ENCODE results near the gene FNDC3B.

Gene FNDC3B

GRCh38 chr3:172324611-172325203 lies 285.3 kb downstream of the FNDC3B start:
- no peak for DNase-seq (ENCODE audit: low read depth in 4 of 4, low spot score in 1 of 4)

- no peak for DNase-seq (ENCODE audit: low read depth in 4 of 4, low spot score in 1 of 4)
Observed at GRCh38 chr3:172325461-172325860, 286.1 kb downstream of the FNDC3B start.

GRCh38 chr3:172326993-172327392 lies 287.6 kb downstream of the FNDC3B start:
- no peak for DNase-seq (ENCODE audit: low read depth in 4 of 4, low spot score in 1 of 4)

GRCh38 chr3:172328282-172328681 lies 288.9 kb downstream of the FNDC3B start:
- DNase-seq (ENCODE audit: low read depth in 4 of 4, low spot score in 1 of 4) = no peak

GRCh38 chr3:172329070-172329469 lies 289.7 kb downstream of the FNDC3B start:
- no peak for DNase-seq (ENCODE audit: low read depth in 4 of 4, low spot score in 1 of 4)

GRCh38 chr3:172330413-172330812 lies 291.0 kb downstream of the FNDC3B start:
- no peak for DNase-seq (ENCODE audit: low read depth in 4 of 4, low spot score in 1 of 4)

GRCh38 chr3:172332256-172333041 lies 293.1 kb downstream of the FNDC3B start:
- DNase-seq (ENCODE audit: low read depth in 4 of 4, low spot score in 1 of 4) = peak; percentile 15 to 22 (median 18)

- DNase-seq (ENCODE audit: low read depth in 4 of 4, low spot score in 1 of 4) = no peak
Observed at GRCh38 chr3:172333042-172333377, 293.6 kb downstream of the FNDC3B start.

- DNase-seq (ENCODE audit: low read depth in 4 of 4, low spot score in 1 of 4) = no peak
Observed at GRCh38 chr3:172333692-172334457, 294.5 kb downstream of the FNDC3B start.

GRCh38 chr3:172334671-172335207 lies 295.4 kb downstream of the FNDC3B start:
- DNase-seq (ENCODE audit: low read depth in 4 of 4, low spot score in 1 of 4) = no peak

- no peak for DNase-seq (ENCODE audit: low read depth in 4 of 4, low spot score in 1 of 4)
Observed at GRCh38 chr3:172339892-172340291, 300.5 kb downstream of the FNDC3B start.

- DNase-seq (ENCODE audit: low read depth in 4 of 4, low spot score in 1 of 4) = no peak
Observed at GRCh38 chr3:172340583-172340982, 301.2 kb downstream of the FNDC3B start.

GRCh38 chr3:172341482-172342059 lies 302.2 kb downstream of the FNDC3B start:
- DNase-seq (ENCODE audit: low read depth in 4 of 4, low spot score in 1 of 4) = no peak

- no peak for DNase-seq (ENCODE audit: low read depth in 4 of 4, low spot score in 1 of 4)
Observed at GRCh38 chr3:172342097-172342659, 302.8 kb downstream of the FNDC3B start.

GRCh38 chr3:172343117-172343516 lies 303.7 kb downstream of the FNDC3B start:
- no peak for DNase-seq (ENCODE audit: low read depth in 4 of 4, low spot score in 1 of 4)

- no peak for DNase-seq (ENCODE audit: low read depth in 4 of 4, low spot score in 1 of 4)
Observed at GRCh38 chr3:172343979-172344378, 304.6 kb downstream of the FNDC3B start.

- no peak for DNase-seq (ENCODE audit: low read depth in 4 of 4, low spot score in 1 of 4)
Observed at GRCh38 chr3:172346161-172346560, 306.8 kb downstream of the FNDC3B start.

GRCh38 chr3:172347895-172348679 lies 308.7 kb downstream of the FNDC3B start:
- no peak for DNase-seq (ENCODE audit: low read depth in 4 of 4, low spot score in 1 of 4)

GRCh38 chr3:172351895-172352466 lies 312.6 kb downstream of the FNDC3B start:
- no peak for DNase-seq (ENCODE audit: low read depth in 4 of 4, low spot score in 1 of 4)

- DNase-seq (ENCODE audit: low read depth in 4 of 4, low spot score in 1 of 4) = no peak
Observed at GRCh38 chr3:172352786-172353185, 313.4 kb downstream of the FNDC3B start.
